SK-N-DZ (cell line): ENCODE data around the gene INKA2. TPM values are rescaled to one million over a fixed set of nuclear protein-coding genes. Genes with fewer than 3 reads are reported as not detected.

Source experiments
- DNase-seq: peaks from one replicate; pipeline ENCODE4 v3.0.0-alpha.2; 2015; ENCODE audit warnings: low spot score
- polyA plus RNA-seq, 2 experiments: library from polyadenylated mRNA; depleted of rRNA; stranded (reverse); fragments of >200 nt; gene quantifications; 2 replicates each; pipeline ENCODE4 v1.2.3, GENCODE V29; 2014

INKA2 gene
- 14.0 TPM in 2 replicates for polyA plus RNA-seq (2014; cell fraction: cytosol; rRNA removed)
- 9.7 and 10.8 TPM in 2 replicates for polyA plus RNA-seq (2014; cell fraction: nucleus; rRNA removed)

DNA sequence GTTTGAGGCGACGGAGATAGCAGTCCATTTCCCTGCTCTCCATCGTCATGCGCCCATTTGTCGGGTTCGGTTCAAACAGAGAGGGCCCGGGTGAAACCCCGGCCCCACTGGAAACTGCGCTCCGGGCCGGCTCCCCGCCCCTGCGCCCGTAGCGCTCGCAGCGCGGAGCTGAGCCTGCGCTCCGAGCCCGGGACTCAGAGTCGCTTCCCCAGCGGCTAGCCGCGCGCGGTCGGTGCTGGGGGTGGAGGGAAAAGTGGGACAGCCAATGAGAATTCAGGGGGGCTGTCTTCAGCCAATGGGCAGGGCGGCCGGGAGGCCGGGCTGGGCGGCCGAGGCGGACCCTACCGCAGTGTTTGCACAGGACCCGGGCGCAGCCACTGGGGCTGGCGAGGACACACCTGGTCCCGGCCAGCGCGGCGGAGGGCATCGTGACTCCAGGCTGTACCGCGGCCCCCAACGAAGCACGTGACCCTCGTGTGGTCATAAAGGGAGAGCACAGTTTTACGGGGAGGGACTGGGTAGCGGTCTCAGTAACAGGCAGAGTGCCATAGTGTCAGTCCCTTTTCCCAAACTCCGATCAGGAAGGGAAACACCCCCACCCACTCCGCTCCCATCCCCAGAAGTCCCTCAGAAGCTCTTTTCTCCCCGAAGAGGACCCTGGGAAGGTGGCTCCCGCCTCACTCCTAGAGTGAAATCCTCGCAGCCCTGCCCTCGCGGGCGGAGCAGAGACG, at the start of gene INKA2:
Gene INKA2, minus strand, starts transcription at position 202 of the 731 bp plus-strand sequence. Its CDS starts 153 bp downstream, at position 49.
- peak; percentile 94 for DNase-seq

DNA sequence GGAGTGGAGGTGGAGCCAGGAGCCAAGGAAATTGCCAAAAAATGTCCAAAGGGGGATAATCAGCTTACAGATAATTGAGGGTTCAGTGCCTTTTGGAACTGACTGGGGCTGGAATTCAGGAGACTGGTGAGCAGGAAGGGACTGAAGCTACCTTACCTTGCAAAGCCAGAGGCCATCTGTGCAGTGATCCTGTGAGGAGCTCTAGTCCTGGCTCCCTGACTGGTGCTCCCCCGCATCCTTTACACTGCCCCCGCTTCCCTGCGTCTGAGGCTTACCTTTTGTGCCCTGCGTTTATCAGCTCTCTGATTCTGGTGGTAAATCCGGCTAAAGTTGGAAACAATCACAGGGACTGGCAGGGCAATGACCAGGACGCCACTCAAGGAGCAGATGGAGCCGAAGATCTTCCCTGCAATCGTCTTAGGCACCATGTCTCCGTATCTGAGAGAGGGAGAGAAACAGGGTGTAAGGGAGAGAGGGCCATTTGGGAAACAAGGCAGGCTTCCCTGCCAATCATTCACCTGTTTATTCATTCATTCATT, 47.5 kb upstream of the INKA2 start:
- DNase-seq: no peak

DNA sequence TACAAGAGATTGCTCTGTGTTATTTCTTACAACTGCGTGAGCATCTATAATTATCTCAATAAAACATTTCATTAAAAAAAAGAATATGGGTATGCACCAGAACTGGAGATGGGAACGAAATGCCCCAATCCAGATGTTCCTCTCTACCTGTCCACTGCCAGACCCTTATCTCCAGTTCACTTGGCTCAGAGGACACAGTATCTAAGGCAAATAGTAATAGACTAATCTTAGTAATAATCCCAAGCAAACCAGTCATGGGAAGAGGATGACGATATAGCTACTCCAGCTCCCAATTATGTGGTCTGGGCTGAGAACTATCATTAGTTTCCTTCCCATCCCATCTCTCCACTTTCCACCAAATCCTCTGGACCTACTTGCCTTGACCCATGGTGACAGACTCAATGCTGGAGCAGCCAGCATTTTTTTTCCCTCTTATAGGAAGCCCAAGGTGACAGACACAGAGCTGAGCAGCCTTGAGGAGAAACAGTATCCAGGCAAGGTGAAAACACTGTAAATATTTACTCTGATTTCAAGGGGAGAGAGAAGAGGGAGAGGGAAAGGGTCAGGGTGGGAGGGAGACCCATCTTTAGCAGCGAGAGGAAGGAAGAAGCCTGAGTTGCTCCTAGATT, 45.2 kb upstream of the INKA2 start:
- DNase-seq: no peak

DNA sequence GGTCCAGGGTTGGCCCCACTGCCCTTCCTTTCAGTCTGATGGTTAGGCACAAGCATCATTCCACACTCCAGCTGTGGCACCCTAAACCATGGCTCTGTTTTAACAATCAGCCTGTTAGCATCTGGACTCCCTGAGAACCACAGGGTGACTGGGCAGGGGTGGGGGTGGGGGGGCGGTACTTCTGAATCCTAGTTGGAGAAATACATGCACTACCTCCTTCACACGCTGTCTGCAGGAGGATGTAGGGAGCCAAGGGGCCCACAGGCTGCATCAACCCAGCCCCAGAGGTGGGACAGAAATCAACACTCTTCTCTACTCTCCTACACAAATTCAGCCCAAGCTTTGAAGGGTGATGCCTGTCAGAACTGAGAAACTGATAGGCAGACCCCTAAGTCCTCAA, 40.4 kb upstream of the INKA2 start:
- DNase-seq: no peak

DNA sequence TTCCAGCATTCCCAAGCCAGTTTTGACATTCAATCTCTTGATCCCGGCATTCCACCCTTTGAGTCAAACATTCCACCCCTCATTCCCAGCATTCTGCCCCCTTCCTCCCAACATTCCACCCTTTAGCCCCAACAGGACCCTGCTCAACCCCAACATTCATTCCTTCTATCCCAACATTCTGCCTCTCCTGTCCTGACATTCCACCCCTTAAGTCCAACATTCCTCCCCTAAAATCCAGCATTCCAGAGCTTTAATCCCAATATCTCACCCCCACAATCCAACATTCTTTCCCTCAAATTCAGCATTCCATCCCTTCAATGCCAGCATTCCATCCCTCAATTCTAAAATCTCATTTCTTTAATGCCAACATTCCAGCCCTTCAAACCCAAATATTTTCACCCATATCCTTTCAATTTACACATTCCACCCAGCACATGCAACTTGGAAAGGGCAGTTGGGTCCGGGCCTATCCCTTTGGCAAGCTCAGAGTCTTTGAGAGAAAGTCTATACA, 39.4 kb upstream of the INKA2 start:
- DNase-seq: no peak

DNA sequence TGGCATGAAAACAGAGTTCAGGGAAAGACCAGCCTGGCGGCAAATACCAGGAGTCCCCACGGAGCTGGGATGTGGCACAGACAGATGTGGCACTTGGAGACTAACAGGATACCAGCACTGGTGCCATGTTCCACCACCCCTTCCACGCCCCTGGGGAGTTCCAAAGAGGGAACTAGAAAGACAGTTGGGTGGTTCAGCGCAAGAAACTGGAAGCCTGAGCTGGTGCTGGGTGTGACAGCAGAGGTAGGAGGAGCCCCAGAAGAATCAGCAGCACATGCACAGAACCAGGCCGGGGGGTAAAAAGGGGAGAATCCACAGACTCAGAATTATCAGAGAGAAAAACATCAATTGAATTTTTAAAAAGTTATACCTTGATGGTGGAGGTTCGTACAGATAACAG, 38.9 kb upstream of the INKA2 start:
- no peak for DNase-seq

DNA sequence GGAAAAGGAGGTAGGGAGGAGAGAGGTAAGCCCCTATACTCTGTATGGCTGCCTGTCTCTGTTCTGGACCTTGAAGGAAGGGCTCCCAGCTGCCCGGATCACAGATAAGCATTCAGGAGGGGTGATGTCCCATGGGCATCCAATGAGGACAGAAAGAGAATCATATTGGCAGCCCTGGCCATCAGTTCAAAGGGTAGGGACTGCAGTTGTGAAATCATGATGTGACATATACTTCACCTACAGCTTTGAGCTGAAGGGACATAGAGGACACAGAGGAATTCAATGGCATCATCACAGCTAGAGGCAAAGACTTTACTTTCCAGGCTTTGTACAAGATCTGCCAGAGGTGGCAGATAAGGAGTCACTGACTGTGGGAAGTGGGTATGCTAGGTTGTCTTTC, 38.1 kb upstream of the INKA2 start:
- no peak for DNase-seq

DNA sequence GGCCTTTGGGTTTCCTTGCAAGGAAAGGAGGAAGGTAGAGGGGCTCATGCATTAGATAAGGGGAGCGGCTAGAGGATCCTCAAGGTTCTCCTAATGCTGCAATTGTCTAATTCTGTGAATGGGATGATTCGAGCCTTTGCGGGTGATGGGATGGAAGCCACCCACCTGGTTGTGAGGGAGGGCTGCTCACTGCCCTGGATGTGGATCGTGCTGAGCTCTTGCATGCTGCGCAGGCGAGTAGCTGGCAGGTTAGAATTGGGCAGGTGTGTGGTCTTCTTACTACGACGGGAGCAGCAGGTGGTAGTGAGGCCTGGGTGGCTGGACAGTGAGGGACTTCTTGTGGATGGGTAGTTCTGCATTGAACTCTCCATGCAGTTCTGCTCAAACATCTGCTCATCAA, 37.7 kb upstream of the INKA2 start:
- DNase-seq: no peak

DNA sequence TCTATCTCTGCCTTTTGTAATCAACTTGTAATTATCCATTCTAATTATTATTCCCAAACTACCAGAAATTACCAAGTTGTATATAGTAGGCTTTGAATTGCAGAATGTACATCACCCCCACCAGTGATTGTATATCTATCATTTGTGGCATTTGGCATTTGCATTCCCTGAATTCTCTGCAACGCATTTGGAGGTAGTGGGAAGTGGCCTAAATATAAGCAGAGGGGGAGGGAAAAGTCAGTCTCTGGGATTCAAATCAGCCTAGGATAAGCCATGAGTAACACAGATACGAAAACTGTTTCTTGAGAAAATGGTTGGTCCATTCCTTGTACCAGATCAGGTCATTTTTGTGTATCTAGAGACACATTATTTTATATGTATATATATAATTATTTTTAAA, 37.2 kb upstream of the INKA2 start:
- DNase-seq: no peak

DNA sequence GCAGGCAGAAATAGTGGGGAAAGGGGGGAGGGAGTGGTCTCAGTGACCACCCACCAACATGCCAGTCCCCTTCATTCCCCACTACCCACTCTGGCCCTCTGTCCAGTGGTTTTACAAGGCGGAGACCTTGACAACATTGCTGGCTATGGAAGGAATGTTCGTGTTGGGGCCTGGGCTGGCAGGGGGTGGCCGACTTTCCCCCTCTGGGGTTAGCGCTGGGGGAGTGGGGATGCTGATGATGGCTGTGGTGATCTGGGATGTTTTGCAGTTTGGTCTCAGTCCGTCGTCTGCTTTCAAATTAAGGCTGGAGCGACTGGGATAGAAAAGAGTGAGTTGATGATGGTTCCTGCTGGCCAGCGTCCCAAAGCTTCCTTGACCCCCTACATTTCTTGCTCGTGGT, 36.8 kb upstream of the INKA2 start:
- no peak for DNase-seq

DNA sequence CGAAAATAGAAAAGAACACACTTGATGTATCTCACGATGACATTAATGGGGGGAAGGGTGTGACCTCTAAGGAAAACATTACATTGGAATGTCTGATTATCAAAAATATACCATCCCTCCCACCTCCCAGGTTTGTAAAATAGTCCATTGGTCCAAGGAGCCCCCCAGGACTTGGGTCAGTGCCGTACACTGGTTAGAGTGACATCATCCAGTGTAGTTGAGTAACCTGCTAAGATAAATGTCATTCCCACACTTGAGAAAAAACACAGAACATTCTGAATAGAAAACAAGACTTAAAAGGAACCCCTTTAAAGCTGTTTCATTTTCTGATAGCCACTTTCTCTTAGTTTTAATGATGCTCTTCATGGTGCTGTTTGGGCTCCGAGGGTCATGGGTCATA, 31.7 kb upstream of the INKA2 start:
- DNase-seq: no peak

DNA sequence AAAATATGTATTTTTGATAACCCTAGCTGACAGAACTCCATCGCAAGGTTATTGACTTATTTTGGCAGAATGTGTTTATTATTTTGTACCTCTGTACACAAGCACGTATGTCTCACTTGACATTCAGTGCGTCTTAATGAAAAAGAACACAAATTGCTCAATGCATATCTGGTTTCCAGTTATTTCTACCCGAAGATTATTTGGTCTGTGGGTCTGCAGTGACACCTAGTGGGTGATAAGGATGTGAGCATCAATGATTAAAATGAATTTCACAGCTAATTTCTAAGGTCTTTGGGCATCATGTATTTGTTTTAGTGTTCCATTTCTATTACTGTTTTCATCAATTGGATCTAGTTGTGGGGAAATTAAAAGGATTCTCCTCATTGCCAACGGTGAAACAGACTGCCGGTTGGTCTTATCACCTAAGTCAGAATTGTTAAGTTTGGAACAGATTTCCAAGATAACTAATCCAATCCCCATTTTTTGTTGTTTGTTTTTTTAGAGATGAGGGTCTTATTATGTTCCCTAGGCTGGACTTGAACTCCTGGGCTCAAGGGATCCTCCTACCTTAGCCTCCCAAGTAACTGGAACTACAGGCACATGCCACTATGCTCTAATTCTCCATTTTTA, 30.4 kb upstream of the INKA2 start:
- DNase-seq: peak; percentile 65

DNA sequence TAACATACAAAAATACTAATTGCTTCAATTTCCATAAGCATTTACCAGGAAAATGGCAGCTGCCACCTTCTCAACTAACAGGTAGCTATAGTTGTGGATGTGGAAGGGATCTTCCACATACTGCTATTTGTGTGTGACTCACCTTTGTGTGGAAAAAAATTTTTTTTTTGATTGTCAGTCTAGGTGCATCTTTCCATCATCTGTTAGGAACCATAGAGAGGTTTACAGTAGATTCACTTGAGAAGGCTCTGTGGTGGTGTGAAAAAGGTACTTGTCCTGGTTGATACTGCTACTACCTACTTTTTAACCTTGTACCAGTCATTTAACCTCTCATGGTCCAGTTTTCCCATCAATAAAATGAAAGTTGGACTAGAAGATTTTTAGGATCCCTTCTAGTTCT, 29.4 kb upstream of the INKA2 start:
- DNase-seq: no peak

DNA sequence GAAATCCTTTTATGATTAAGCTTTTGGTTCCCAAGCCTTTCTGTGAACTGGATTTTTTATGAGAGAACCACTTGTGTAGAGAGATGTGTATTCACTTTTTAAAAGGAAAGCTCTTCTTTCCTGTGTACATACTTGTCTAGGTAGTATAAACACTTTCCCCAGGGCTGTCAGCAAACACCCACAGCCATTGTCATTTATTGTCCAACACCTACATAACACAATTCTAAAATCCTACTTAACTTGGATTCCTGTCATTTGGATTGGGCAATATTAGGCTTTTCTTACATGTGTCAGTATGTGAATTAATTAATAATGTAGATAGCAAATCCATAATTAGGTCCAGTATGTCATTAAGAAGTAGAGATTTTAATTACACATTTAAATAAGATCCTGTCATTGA, 28.8 kb upstream of the INKA2 start:
- no peak for DNase-seq

DNA sequence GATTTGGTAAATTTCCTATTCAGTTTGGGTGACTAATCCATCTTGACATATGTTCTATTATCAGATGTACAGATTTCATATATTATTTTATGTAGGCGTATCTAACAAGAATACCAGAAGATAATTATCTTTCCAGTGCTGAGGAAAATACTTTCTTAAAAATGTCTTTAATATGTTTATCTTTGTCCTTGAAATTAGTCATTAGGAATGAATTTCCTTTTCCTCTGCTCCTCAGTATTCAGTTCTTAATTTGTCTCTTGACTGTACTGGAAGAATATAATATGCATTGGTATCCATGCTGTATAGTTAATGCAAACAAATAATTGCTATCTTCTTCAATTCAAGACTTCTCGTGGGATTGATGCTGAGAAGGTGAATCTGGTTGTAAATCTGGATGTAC, 23.1 kb upstream of the INKA2 start:
- no peak for DNase-seq

DNA sequence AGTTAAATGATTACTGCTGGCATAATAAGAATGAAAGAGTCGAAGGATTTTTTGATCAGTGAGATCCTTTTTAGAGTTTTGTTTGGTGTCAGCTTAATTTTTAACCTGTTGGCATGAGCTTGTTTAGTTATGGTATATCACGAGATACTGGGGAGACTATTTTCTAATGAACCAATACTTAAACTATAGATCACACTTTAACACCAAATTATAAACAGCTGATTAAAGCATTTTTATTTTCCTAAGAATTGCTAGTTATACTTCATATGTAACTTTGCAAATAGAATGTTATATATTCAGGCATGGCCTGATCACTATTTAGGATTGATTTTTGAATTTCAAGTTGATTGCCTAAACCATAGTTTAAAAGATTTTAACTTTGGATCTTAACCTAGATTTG, 22.5 kb upstream of the INKA2 start:
- no peak for DNase-seq

DNA sequence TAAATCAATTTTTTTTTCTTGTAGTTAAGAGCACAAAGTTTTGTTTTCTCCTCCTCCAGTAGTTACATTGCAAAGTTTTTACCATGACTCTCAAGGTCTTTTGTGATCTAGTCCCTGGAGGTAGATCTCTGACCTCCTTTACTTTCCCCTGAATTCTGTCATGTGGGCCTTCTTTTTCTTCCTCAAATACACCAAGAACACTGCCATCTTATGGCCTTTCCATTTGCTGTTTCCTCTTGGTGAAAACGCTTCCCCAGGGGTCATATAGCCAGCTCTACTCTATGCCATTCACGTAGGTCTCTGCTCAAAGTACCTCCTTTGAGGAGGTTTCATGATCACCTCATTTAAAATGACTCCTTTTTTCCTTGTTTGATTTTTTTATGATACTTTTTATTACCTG, 19.2 kb upstream of the INKA2 start:
- DNase-seq: no peak

DNA sequence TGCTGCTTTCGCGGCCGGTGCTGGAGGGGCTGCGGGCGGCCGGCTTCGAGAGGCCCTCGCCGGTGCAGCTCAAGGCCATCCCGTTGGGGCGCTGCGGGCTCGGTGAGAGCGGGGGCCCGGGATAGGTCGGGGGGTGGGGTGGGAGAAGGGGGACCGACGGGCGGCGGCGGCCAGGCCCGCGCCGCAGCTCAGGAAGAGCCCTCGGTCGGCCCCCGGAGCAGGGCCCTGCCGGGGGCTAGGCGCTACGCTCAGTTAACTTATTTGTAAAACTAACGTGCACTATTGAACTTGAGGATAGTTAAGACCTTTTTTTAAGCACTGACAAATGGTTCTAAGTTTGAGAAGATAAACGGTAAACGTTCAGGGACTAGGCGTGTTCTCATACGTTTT, 16.9 kb upstream of the INKA2 start:
- no peak for DNase-seq

DNA sequence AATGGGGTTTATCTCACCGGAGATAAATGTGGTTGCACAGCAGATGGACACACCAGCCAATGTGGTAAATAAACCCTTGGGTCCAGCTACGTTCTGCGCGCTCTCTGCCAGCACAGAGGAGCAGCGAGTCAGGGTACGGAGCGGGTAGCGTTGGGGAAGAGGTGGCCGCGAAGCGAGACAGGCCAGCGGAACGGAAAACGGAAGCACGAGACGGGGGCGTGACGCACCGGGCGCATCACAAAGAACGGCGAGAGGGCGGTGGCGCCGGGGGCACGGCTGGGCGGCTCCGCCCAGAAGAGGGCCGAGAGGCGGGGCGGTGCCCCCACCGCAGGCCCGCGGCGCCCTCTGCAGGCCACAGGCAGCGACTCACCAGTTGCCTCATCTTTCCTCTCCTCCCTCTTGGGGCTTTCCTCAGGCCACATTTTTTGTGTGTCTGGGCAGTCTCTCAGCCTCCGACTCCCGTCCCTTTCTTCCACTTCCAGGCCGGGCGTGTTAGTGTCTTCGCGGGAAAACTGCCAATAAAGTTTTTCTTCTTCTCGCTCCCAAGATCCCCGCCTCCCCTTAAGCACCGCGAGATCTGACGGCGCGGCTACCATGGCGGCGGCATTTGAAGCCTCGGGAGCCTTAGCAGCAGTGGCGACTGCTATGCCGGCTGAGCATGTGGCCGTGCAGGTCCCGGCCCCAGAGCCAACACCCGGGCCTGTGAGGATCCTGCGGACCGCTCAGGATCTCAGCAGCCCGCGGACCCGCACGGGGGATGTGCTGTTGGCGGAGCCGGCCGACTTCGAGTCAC, 16.3 kb upstream of the INKA2 start, which contains the start of gene DDX20:
Gene DDX20, plus strand, starts transcription at position 571 of the 793 bp plus-strand sequence. Its CDS starts 24 bp downstream, at position 595.
- DNase-seq: peak; percentile 96

DNA sequence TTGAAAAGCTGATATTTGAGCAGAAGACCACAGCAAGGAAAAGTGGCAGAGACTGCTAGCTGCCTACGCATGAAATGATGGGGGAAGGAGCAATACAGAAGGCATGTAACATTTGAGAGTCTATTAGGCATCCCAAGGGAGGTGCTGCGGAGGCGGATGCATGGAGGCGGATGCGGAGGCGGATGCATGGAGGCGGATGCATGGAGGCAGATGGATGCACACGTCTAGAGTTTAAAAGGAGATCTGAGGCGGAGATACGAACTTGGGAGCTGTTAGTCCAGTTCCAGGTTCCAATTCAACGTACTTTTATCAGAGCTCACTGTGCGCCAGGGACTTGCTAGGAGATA, 15.8 kb upstream of the INKA2 start:
- DNase-seq: peak; percentile 81

DNA sequence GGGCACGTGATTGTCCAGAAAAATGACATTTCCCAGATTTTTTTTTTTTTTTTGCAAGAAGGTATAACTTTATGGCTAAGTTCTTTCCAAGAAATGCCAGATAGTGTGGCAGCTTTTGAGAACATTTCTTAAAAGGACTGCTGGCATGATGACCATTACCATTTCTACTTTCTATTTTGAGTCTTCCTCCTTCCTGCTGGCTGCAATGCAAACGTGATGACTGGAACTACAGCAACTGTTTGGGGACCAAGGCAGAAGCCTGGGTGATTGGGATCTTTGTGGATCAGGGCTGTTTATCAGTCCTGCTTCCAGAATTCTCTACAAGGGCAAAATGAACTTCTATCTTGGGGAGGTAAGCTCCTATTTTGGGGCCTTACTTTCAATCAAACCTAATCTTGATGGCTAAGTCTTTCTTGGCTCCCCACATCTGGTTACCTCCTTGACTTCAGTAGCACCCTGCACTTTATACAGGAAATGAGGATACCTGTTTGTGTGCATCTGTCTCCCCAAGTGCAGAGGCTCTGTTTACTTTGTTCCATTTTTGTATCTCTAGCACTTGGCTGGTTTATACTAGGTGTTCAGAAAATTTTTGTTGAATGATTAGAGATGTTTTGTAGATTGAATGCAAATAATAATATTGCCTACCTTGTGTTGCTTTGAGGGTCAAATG, 12.8 kb upstream of the INKA2 start:
- no peak for DNase-seq
